HG02840 (cell line): Measurements from ENCODE around the gene LSM12.
"Not testable (repeated sequence)": the region's sequence is repeated elsewhere in the genome, so short reads cannot be mapped to it uniquely, and the experiment has no call there.

Source experiments
- ATAC-seq: cut with Tn5 transposase; IDR thresholded peaks from one replicate; pipeline ENCODE4 v1.9.1; 2021; ENCODE audit warnings: mild to moderate bottlenecking, moderate library complexity, moderate number of reproducible peaks; ENCODE audit not compliant: unreplicated experiment, low FRiP score

Gene LSM12

GRCh38 chr17:44010966-44011647 is 55.4 kb downstream of the LSM12 start:
- ATAC-seq: no peak

DNA sequence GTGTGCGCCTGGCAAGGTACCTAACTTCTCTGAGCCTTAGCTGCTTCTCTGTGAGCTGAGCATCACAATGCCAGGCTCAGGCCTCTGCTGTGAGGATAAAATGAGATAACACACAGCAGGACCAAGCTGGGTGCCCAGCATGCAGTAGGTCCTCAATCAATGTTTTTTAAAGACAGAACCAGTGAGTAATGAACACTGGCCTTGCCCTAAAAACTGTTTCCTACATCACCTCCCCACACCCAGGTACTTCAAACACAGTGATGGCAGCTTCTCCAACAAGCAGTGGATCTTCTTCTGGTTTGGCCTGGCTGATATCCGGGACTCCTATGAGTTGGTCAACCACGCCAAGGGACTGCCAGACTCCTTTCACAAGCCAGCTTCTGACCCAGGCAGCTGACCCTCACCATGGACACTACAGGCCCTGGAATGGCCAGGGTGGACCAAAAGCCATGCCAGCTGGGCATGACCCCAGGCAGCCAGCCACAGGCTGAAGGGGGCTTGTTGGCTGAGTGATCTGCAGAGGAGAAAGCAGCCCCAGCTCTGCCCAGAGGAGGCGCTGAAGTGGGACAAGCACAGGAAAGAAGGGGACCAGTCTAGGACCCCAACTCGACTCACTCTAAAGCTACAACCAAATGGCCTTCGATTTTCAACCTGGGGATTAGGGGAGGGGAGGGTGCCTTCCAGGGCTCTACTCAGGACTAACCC is 58.1 kb downstream of the LSM12 start:
- ATAC-seq: no peak

GRCh38 chr17:44007346-44008204 is 58.9 kb downstream of the LSM12 start:
- no peak for ATAC-seq

DNA sequence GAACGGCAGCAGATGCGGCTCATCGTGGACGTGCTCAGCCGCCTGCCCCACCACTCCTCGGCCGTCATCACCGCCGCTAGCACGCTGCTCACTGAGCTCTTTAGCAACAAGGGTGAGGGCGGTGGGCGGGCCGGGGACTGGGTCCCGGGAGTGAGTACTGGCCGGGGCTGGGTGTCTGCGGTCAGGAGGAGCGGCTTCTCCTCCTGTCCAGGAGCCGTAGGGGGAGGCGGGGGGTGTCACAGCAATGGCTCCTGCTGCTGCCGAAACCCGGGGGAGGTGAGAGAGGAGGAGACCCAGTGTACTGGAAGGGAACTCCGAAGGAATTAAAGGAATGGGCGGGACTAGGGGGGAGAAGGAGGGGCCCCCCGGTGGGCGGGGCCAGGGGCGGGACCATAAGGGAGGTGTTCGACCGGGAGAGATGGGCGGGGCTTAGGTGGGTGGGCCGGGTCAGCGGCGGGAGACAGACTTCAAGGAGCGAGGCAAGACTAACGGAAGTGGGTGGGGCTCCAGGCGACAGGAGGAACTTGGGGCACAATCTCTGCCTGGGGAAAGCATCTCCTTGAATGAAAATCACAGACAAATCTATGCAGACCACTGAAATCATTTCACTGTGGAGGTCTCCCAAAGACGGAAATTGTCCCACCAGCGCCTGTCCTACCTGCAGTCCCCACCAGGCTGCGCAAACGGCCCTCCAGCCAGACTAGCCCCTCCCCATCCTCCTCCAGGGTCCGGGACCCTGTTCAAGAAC is 59.7 kb downstream of the LSM12 start:
- no peak for ATAC-seq

GRCh38 chr17:44006272-44006597 is 60.2 kb downstream of the LSM12 start:
- no peak for ATAC-seq

DNA sequence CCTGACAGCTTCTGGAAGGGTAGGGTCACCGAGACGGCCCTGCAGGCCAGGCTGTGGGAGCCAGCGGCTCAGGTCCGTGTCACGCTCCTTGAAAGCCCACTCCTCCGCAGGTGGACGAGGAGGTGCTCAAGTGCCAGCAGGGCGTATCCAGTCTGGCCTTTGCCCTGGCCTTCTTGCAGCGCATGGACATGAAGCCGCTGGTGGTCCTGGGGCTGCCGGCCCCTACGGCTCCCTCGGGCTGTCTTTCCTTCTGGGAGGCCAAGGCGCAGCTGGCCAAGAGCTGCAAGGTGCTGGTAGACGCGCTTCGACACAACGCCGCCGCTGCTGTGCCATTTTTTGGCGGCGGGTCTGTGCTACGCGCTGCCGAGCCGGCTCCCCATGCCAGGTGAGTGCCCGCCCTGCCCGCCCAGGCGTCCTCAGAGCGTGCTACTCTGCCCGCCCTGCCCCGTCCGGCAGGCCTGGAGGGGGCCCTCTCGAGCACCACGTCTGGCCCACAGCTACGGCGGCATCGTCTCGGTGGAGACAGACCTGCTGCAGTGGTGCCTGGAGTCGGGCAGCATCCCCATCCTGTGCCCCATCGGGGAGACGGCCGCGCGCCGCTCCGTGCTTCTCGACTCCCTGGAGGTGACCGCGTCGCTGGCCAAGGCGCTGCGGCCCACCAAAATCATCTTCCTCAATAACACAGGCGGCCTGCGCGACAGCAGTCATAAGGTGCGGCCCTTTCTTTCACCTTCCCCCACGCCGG is 60.8 kb downstream of the LSM12 start:
- no peak for ATAC-seq

DNA sequence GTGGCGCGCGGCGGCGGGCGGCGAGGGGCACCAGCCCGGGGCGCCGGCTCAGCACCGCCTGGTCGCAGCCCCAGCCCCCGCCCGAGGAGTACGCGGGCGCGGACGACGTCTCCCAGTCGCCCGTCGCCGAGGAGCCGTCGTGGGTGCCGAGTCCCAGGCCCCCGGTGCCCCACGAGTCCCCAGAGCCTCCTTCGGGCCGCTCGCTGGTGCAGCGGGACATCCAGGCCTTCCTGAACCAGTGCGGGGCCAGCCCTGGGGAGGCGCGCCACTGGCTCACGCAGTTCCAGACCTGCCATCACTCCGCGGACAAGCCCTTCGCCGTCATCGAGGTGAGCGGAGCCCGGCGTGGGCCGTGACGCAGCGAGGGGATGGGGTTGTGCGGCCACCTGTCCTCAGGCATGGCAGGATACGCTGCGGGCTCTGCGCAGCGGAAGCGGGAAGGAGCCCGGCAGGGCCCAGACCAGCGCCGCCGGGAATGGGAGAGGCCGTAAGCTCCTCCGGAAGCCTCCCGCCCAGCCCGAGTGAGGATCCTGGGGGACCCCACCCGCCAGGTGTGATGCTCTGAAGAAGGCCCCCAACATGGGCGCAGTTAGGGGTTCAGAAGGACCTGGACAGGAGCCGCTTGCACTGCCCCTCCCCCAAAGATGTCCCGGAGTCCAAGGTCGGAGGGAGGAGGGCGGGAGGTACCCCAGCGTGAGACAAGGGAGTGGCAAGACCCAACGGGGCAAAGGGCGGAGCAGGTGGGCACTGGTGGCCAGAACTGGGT is 61.5 kb downstream of the LSM12 start:
- ATAC-seq: no peak

DNA sequence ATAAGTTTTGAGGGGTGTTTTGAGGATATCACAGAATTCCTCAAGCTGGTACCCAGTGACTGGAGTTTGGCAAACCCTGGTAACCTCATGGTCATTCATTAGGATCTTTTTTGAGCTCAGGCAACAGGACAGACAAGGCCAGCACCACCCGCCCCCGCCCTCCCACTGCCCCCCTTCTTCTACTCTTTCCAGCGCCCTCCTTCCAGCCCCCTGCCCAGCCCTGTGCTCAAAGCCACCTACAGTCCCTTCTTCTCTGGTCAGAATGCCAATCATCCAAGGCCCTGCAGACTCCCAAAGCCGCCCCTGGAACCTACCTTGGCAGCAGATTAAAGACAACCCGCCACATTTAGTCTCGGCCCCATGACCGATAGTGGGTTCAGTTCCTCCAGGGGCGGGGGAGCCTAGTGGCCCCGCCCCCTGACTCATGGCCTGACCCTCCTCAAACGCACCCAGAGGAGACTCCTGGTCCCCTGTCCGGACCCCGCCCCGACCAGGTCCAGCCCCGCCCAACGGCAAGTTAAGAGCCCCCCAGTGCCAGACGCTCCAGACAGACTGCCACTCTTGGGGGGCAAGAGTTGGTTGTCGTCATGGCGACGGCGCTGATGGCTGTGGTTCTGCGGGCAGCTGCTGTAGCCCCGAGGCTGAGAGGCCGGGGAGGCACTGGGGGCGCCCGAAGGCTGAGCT is 62.3 kb downstream of the LSM12 start, which contains the start of gene NAGS:
TSS of gene NAGS (plus strand) at position 546 of the 684 bp plus-strand sequence. CDS start at position 588, 42 bp downstream.
- no peak for ATAC-seq

DNA sequence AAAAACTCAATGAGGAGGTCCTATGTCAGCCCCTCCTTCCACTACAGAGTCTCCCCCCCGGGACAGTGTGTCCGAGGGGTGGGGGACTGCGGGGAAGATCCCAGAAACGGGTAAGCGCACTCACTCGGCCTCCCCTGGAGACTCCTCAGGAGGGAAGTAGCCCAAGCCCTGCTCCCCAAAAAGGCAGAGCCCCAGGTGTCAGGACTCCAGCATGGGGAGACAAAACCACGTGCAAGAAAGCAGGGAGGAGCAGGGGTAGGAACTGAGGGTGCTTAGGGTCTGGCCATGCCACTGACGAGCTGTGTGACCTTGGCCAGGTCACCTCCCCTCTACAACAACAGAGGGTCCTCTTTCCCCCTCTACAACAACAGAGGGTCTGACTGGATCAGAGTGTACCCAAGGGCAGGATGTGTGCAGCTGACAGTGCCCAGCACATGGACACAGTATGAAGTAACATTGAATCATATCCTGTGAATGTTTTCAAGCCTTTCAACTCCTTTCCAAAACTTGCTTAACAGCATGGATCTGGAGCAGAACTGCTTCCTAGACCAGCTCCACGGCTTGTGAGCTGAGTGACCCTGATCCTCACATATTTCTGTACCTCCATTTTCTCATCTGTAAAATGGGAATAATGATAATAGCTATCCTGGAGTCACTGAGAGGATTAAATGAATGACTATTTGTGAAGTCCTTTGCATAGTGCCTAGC is 64.2 kb downstream of the LSM12 start:
- no peak for ATAC-seq

DNA sequence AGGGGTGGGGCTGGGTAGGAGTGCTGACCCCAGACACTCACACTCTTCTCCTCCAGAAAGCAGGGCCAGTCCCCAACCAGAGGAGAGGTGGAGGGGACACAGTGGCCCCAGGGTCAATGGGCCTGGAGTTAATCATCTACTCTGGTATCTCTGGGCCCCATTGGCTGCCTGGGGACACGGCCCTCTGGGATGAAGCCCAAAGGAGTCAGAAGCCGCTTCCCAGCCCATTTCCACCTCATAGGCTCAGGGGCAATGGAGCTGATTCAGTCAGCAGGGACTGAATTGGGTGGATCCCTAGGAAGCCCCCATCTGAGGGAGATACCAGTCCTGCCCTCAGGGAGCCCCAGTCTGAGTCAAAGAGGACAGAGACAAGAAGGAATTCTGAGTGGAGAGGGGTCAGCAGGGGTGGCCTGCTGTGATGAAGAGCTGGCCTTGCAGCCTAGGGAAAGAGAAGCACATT is 65.0 kb downstream of the LSM12 start:
- no peak for ATAC-seq

DNA sequence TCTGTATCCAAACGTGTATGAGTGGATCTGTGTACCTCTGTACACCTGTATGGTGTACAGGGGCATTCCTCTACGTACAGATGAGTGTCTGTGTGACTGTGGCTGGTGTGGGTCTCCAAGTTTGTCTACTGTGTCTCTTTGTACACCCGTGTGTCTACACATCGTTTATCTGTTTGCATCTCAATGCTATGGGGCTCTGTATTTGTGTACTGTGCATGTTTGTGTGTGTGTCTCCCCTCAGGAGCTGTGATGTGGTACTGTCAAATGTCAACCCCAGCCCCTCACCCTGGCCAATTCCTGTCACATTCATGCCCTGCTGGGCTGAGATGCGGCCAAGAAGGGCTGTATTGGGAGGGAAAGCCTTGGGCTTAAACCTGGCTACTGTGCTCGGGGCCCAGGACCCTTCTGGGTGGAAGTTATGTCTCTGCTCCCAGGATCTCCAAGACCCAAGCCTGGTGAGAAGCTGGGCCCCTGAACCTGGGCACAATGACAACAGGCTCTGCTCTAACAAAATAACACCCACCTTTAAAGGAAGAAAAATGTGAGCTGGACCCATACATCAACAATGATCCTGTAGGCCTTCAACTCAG is 65.5 kb downstream of the LSM12 start:
- ATAC-seq: no peak

DNA sequence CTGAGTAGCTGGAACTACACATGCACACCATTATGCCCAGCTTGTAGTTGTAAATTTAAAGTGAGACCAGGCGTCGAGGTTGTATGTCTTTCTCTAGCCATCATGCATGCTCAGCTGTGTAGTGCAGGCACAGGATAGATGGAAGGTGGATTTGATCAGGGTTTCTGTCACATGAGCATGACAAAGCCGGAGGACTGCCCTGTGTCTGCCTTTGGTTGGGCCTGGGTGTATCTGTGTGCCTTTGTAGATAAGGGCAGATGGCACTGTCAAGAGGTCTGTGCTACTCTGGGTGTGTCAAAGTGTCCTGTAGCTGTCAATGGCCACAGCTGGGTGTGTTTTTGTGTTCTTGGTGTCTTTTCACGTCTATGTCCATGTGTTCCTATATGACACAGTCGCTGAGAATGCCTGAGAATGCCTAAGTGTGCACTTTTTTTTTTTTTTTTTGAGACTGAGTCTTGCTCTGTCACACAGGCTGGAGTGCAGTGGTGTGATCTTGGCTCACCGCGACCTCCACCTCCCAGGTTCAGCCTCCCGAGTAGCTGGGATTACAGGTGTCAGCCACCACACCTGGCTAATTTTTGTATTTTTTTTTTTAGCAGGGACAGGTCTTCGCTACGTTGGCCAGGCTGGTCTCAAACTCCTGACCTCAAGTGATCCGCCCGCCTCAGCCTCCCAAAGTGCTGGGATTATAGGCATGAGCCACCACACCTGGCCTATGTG is 66.2 kb downstream of the LSM12 start:
- no peak for ATAC-seq

DNA sequence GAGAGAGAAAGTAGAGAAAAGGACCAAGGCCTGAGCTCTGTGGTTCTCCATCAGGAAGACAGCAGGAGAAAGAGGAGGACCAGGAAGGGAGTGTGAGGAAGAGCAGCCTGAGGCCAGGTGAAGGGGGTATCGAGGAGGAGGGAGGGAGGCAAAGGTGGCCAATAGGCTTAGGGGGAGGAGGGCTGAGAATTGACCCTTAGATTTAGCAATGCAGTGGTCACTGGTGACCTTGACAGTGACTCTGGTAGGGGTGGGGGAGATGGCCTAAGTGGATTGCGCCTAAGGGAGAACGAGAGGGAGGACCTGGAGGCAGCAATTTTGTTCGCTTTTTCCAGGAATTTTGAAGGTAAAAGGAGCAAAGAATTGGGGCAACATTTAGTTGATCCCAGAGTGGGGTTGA is 67.4 kb downstream of the LSM12 start:
- ATAC-seq: no peak

DNA sequence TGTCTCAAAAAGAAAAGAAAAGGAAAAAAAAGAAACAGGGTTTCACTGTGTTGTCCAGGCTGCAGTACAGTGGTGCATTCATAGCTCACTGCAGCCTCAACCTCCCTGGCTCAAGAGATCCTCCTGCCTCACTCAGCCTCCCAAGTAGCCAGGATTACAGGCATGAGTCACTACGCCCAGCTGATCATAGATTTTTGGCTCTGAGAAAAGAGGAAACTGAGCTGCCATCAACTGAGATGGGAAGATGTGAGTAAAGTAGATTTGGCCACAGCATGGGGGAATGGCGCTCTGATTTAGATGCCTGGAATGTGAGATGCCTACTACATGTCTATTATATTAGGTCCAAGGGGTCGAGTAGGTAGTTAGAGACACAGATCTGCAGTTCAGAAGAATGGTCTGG is 67.9 kb downstream of the LSM12 start:
- ATAC-seq: no peak

- not testable (repeated sequence) for ATAC-seq
Observed at GRCh38 chr17:43997180-43997579, 69.3 kb downstream of the LSM12 start.

DNA sequence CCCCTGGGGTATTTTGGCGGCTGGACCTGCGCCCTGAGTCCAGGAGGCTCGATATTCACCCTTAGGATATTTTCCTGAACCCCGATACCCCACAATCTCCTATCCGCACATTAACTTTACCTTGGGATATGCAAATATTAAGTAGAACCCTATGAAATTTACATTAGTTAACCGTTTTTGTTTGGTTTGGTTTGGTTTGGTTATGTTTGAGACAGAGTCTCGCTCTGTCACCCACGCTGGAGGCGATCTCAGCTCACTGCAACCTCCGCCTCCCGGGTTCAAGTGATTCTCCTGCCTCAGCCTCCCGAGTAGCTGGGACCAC is 71.4 kb downstream of the LSM12 start:
- no peak for ATAC-seq
